HEK293 (cell line): ENCODE results near the gene GALE.
A peak's percentile ranks its signal among the peaks of the same experiment; 100 is the strongest.

Source experiments
- FEZF1 ChIP-seq: fragments of 450-650 bp; formaldehyde crosslinking; IDR thresholded peaks from 2 replicates; pipeline ENCODE4 v1.5.1; 2016; ENCODE audit warnings: missing biosample characterization, missing genetic modification characterization
- GLIS2 ChIP-seq: fragments of 450-650 bp; formaldehyde crosslinking; IDR thresholded peaks from 2 replicates; pipeline ENCODE4 v1.5.1; 2016; ENCODE audit warnings: missing biosample characterization, missing genetic modification characterization
- HOXD13 ChIP-seq: sonication (generic); formaldehyde crosslinking; IDR thresholded peaks from 2 replicates; pipeline ENCODE4 v1.8.0; 2022; ENCODE audit warnings: missing genetic modification reagents, borderline replicate concordance
- KLF10 ChIP-seq: fragments of 450-650 bp; IDR thresholded peaks from 2 replicates; pipeline ENCODE4 v1.5.1; 2018; ENCODE audit warnings: missing biosample characterization, mild to moderate bottlenecking, missing genetic modification characterization
- KLF16 ChIP-seq: fragments of 450-650 bp; formaldehyde crosslinking; IDR thresholded peaks from 2 replicates; pipeline ENCODE4 v1.5.1; 2017; ENCODE audit warnings: missing biosample characterization, missing genetic modification characterization
- KLF8 ChIP-seq: fragments of 450-650 bp; formaldehyde crosslinking; IDR thresholded peaks from 2 replicates; pipeline ENCODE4 v1.5.1; 2016; ENCODE audit warnings: missing biosample characterization, missing genetic modification characterization
- OVOL3 ChIP-seq: fragments of 450-650 bp; formaldehyde crosslinking; IDR thresholded peaks from 2 replicates; pipeline ENCODE4 v1.5.1; 2016; ENCODE audit warnings: missing biosample characterization, missing genetic modification characterization
- PRDM10 ChIP-seq: fragments of 450-650 bp; formaldehyde crosslinking; IDR thresholded peaks from 2 replicates; pipeline ENCODE4 v1.5.1; 2016; ENCODE audit warnings: missing biosample characterization, missing genetic modification characterization
- RBAK ChIP-seq: fragments of 450-650 bp; formaldehyde crosslinking; IDR thresholded peaks from 2 replicates; pipeline ENCODE4 v1.5.1; 2016; ENCODE audit warnings: missing biosample characterization, missing genetic modification characterization
- SETDB1 ChIP-seq: IDR thresholded peaks from one replicate; pipeline ENCODE4 v1.6.1; 2017; ENCODE audit warnings: mild to moderate bottlenecking, low read length, moderate library complexity, mixed read lengths; ENCODE audit not compliant: insufficient read length
- YY1 ChIP-seq: fragments of 450-650 bp; formaldehyde crosslinking; IDR thresholded peaks from 2 replicates; pipeline ENCODE4 v1.5.1; 2018; ENCODE audit warnings: missing biosample characterization, missing genetic modification characterization
- ZBTB17 ChIP-seq: fragments of 450-650 bp; formaldehyde crosslinking; IDR thresholded peaks from 2 replicates; pipeline ENCODE4 v1.5.1; 2016; ENCODE audit warnings: missing biosample characterization, missing genetic modification characterization
- ZBTB21 ChIP-seq: fragments of 450-650 bp; formaldehyde crosslinking; IDR thresholded peaks from 2 replicates; pipeline ENCODE4 v1.5.1; 2017; ENCODE audit warnings: missing biosample characterization, missing genetic modification characterization
- ZBTB26 ChIP-seq: fragments of 450-650 bp; formaldehyde crosslinking; optimal IDR thresholded peaks from 2 replicates; pipeline ENCODE3; 2016; ENCODE audit warnings: missing biosample characterization, mild to moderate bottlenecking, missing genetic modification characterization
- ZBTB7A ChIP-seq: fragments of 450-650 bp; formaldehyde crosslinking; IDR thresholded peaks from 2 replicates; pipeline ENCODE4 v1.5.1; 2016; ENCODE audit warnings: low read depth, missing biosample characterization, missing genetic modification characterization
- ZNF114 ChIP-seq: fragments of 450-650 bp; formaldehyde crosslinking; IDR thresholded peaks from 2 replicates; pipeline ENCODE4 v1.5.0; 2017; ENCODE audit warnings: missing biosample characterization, missing genetic modification characterization
- ZNF221 ChIP-seq: fragments of 450-650 bp; formaldehyde crosslinking; IDR thresholded peaks from 2 replicates; pipeline ENCODE4 v1.5.1; 2017; ENCODE audit warnings: missing biosample characterization, missing genetic modification characterization, borderline replicate concordance
- ZNF24 ChIP-seq: fragments of 450-650 bp; formaldehyde crosslinking; IDR thresholded peaks from 2 replicates; pipeline ENCODE4 v1.5.1; 2016; ENCODE audit warnings: missing biosample characterization, missing genetic modification characterization
- ZNF335 ChIP-seq: fragments of 450-650 bp; formaldehyde crosslinking; conservative IDR thresholded peaks from 2 replicates; pipeline ENCODE4 v1.5.1; 2016; ENCODE audit warnings: missing biosample characterization, missing genetic modification characterization
- ZNF391 ChIP-seq: fragments of 450-650 bp; formaldehyde crosslinking; IDR thresholded peaks from 2 replicates; pipeline ENCODE4 v1.5.1; 2016; ENCODE audit warnings: low read depth, missing biosample characterization, missing genetic modification characterization, borderline replicate concordance
- ZNF416 ChIP-seq: fragments of 450-650 bp; formaldehyde crosslinking; IDR thresholded peaks from 2 replicates; pipeline ENCODE4 v1.5.1; 2016; ENCODE audit warnings: missing biosample characterization, missing genetic modification characterization
- ZNF423 ChIP-seq: fragments of 450-650 bp; formaldehyde crosslinking; IDR thresholded peaks from 2 replicates; pipeline ENCODE4 v1.5.1; 2016; ENCODE audit warnings: missing biosample characterization, missing genetic modification characterization
- ZNF530 ChIP-seq: fragments of 450-650 bp; formaldehyde crosslinking; IDR thresholded peaks from 2 replicates; pipeline ENCODE4 v1.5.1; 2016; ENCODE audit warnings: low read depth, missing biosample characterization, missing genetic modification characterization
- ZNF561 ChIP-seq: fragments of 450-650 bp; IDR thresholded peaks from 2 replicates; pipeline ENCODE4 v1.5.1; 2018; ENCODE audit warnings: missing biosample characterization, missing genetic modification characterization, borderline replicate concordance
- ZNF664 ChIP-seq: fragments of 450-650 bp; formaldehyde crosslinking; IDR thresholded peaks from 2 replicates; pipeline ENCODE4 v1.5.1; 2016; ENCODE audit warnings: missing biosample characterization, missing genetic modification characterization
- ZNF776 ChIP-seq: fragments of 450-650 bp; formaldehyde crosslinking; IDR thresholded peaks from 2 replicates; pipeline ENCODE4 v1.5.0; 2017; ENCODE audit warnings: missing biosample characterization, missing genetic modification characterization, borderline replicate concordance
- ZNF843 ChIP-seq: fragments of 450-650 bp; formaldehyde crosslinking; IDR thresholded peaks from 2 replicates; pipeline ENCODE4 v1.5.1; 2016; ENCODE audit warnings: missing biosample characterization, missing genetic modification characterization
- TF ChIP-seq, protein P1 (sequence below): fragments of 450-650 bp; formaldehyde crosslinking; IDR thresholded peaks from 2 replicates; pipeline ENCODE4 v1.5.1; 2016; ENCODE audit warnings: missing biosample characterization, missing genetic modification characterization
- TF ChIP-seq, protein P2 (sequence below): IDR thresholded peaks from 2 replicates; pipeline ENCODE4 v1.6.1; 2011; ENCODE audit warnings: mild to moderate bottlenecking, low read depth, low read length, borderline replicate concordance
- TF ChIP-seq, protein P3 (sequence below): fragments of 450-650 bp; formaldehyde crosslinking; IDR thresholded peaks from 2 replicates; pipeline ENCODE4 v1.5.1; 2017; ENCODE audit warnings: missing biosample characterization, missing genetic modification characterization

The GALE gene

DNA sequence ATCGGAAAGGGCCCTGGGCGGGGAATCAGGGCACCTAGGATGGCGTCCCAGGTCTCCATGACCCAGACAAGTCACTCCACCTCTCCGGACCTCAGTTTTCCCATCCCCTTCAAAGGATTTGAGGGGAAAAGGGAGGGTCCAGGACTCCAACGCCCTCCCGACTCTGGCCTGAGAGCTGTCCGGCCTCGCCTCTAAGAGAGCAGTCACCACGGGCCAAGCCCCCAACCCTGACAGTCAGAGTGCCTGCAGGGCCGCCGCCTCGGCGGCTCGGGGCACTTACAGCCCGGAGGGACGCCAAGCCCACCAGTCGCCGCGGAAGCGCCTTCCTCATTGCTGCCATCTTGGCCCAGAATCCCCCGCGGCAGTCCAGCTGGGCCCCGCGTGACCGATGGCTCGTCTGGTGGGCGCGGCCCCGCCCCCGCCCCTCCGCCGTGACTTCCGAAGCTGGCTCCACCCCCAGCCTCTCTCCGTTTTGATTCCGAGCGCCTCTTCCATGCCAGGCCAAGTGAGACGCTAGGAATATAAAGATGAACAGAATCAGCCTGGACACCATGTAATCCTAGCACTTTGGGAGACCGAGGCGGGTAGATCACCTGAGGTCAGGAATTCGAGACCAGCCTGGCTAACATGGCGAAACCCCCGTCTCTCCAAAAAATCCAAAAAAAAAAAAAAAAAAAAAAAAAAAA lies 24.7 kb upstream of the GALE start, which contains the start of gene HMGCL (continued):
- peak; percentile 85; the same call in 1 of the 2 replicates for TF ChIP-seq ZBTB7A (tag by site-specific recombination)
- TF ChIP-seq ZNF114 (tag by site-specific recombination) = no peak
- peak; percentile 76 for TF ChIP-seq ZBTB26
- TF ChIP-seq KLF10 (tag by site-specific recombination) = peak; percentile 96
- TF ChIP-seq ZNF423 (tag by site-specific recombination) = no peak
- TF ChIP-seq KLF8 = peak; percentile 90
- no peak for TF ChIP-seq ZNF776 (tag by site-specific recombination)
- no peak for TF ChIP-seq ZNF221 (tag by site-specific recombination)
- peak; percentile 98 for TF ChIP-seq ZNF335 (tag by site-specific recombination)
- no peak for TF ChIP-seq HOXD13
- 0 out of 2 replicates have a peak, but pooled peaks have one; percentile 20 for TF ChIP-seq ZBTB21
- TF ChIP-seq ZBTB17 = peak; percentile 88
- TF ChIP-seq ZNF391 = peak; percentile 78
- TF ChIP-seq KLF16 (tag by site-specific recombination) = peak; percentile 78; the same call in 1 of the 2 replicates
- TF ChIP-seq, protein P1, sequence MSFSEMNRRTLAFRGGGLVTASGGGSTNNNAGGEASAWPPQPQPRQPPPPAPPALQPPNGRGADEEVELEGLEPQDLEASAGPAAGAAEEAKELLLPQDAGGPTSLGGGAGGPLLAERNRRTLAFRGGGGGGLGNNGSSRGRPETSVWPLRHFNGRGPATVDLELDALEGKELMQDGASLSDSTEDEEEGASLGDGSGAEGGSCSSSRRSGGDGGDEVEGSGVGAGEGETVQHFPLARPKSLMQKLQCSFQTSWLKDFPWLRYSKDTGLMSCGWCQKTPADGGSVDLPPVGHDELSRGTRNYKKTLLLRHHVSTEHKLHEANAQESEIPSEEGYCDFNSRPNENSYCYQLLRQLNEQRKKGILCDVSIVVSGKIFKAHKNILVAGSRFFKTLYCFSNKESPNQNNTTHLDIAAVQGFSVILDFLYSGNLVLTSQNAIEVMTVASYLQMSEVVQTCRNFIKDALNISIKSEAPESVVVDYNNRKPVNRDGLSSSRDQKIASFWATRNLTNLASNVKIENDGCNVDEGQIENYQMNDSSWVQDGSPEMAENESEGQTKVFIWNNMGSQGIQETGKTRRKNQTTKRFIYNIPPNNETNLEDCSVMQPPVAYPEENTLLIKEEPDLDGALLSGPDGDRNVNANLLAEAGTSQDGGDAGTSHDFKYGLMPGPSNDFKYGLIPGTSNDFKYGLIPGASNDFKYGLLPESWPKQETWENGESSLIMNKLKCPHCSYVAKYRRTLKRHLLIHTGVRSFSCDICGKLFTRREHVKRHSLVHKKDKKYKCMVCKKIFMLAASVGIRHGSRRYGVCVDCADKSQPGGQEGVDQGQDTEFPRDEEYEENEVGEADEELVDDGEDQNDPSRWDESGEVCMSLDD (tag by site-specific recombination) = no peak
- peak; percentile 14; the same call in 1 of the 2 replicates for TF ChIP-seq PRDM10 (tag by site-specific recombination)
- no peak for TF ChIP-seq ZNF416 (tag by site-specific recombination)
- peak; percentile 95 for TF ChIP-seq YY1 (tag by site-specific recombination)
- TF ChIP-seq GLIS2 (tag by site-specific recombination) = peak; percentile 44; the same call in 1 of the 2 replicates
- TF ChIP-seq RBAK (tag by site-specific recombination) = no peak
- TF ChIP-seq, protein P2, sequence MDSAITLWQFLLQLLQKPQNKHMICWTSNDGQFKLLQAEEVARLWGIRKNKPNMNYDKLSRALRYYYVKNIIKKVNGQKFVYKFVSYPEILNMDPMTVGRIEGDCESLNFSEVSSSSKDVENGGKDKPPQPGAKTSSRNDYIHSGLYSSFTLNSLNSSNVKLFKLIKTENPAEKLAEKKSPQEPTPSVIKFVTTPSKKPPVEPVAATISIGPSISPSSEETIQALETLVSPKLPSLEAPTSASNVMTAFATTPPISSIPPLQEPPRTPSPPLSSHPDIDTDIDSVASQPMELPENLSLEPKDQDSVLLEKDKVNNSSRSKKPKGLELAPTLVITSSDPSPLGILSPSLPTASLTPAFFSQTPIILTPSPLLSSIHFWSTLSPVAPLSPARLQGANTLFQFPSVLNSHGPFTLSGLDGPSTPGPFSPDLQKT = no peak
- no peak for TF ChIP-seq SETDB1
- TF ChIP-seq ZNF843 = peak; percentile 20; the same call in 1 of the 2 replicates
- TF ChIP-seq ZNF664 = no peak
- TF ChIP-seq, protein P3, sequence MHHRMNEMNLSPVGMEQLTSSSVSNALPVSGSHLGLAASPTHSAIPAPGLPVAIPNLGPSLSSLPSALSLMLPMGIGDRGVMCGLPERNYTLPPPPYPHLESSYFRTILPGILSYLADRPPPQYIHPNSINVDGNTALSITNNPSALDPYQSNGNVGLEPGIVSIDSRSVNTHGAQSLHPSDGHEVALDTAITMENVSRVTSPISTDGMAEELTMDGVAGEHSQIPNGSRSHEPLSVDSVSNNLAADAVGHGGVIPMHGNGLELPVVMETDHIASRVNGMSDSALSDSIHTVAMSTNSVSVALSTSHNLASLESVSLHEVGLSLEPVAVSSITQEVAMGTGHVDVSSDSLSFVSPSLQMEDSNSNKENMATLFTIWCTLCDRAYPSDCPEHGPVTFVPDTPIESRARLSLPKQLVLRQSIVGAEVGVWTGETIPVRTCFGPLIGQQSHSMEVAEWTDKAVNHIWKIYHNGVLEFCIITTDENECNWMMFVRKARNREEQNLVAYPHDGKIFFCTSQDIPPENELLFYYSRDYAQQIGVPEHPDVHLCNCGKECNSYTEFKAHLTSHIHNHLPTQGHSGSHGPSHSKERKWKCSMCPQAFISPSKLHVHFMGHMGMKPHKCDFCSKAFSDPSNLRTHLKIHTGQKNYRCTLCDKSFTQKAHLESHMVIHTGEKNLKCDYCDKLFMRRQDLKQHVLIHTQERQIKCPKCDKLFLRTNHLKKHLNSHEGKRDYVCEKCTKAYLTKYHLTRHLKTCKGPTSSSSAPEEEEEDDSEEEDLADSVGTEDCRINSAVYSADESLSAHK (tag by site-specific recombination) = no peak
- no peak for TF ChIP-seq ZNF530 (tag by site-specific recombination)
- 0 out of 2 replicates have a peak, but pooled peaks have one; percentile 40 for TF ChIP-seq ZNF561 (tag by site-specific recombination)
- no peak for TF ChIP-seq OVOL3
- TF ChIP-seq FEZF1 (tag by site-specific recombination) = no peak
- TF ChIP-seq ZNF24 (tag by site-specific recombination) = peak; percentile 48; the same call in 1 of the 2 replicates
